ENCODE data around the gene SV2B.

- no peak for TF ChIP-seq POLR2A (IDR thresholded peaks at IDR 0.05; ENCODE audit: low read depth, low read length)
- TF ChIP-seq TAF1 (IDR thresholded peaks at IDR 0.05; ENCODE audit: low read depth, low read length) = no peak
- no peak for TF ChIP-seq POLR2AphosphoS5 (IDR thresholded peaks at IDR 0.05; ENCODE audit: low read depth, low read length)
Observed at GRCh38 chr15:91294795-91295194, 194.7 kb downstream of the SV2B start.
